A673 (cell line): ENCODE data around the gene CCL17.

ENCODE experiments used
- CTCF ChIP-seq: fragments of 300-800, 200-600 bp; sonication (generic); conservative IDR thresholded peaks from 2 replicates; pipeline ENCODE4 v1.5.1; 2017; ENCODE audit warnings: low read depth, mild to moderate bottlenecking, antibody characterized with exemption, low read length, moderate library complexity, mixed read lengths
- EZH2 ChIP-seq: fragments of 200-600 bp; sonication (generic); IDR thresholded peaks from 2 replicates; pipeline ENCODE4 v1.6.1; 2017; ENCODE audit warnings: borderline replicate concordance, low read depth, mild to moderate bottlenecking, mixed read lengths, antibody characterized with exemption, low read length; ENCODE audit not compliant: poor library complexity, severe bottlenecking

- TF ChIP-seq CTCF: no peak
- TF ChIP-seq EZH2: no peak
Measured at GRCh38 chr16:57396786-57397185, 7.8 kb upstream of the CCL17 start.
